ENCODE results near the gene PPP1R14B. TPM values are rescaled to one million over a fixed set of nuclear protein-coding genes. Genes with fewer than 3 reads are reported as not detected.

The PPP1R14B gene
- total and polyA plus RNA-seq, 2 of the 13 experiments (the other 11 are each of a cell fraction or from before 2014, with no cell fraction given) = 110 to 148 TPM

- no peak for TF ChIP-seq ZNF766 (CRISPR knock-in tag; IDR thresholded peaks at IDR 0.05; ENCODE audit: borderline replicate concordance)
- no peak for TF ChIP-seq SIN3A (IDR thresholded peaks at IDR 0.05; ENCODE audit: borderline replicate concordance, low read depth, low read length)
- TF ChIP-seq ZNF225 (CRISPR knock-in tag; IDR thresholded peaks at IDR 0.05) = no peak
- TF ChIP-seq SAFB2 (CRISPR knock-in tag; IDR thresholded peaks at IDR 0.05; ENCODE audit: borderline replicate concordance, low read depth) = no peak
- no peak for TF ChIP-seq GRHL1 (CRISPR knock-in tag; conservative IDR thresholded peaks at IDR 0.05)
- no peak for TF ChIP-seq ZNF646 (CRISPR knock-in tag; IDR thresholded peaks at IDR 0.05)
- no peak for TF ChIP-seq HNRNPH1 (optimal IDR thresholded peaks at IDR 0.05; ENCODE audit: low read depth, low read length)
- no peak for TF ChIP-seq ZIK1 (CRISPR knock-in tag; IDR thresholded peaks at IDR 0.05; ENCODE audit: borderline replicate concordance, low read depth)
- no peak for TF ChIP-seq ZNF691 (CRISPR knock-in tag; IDR thresholded peaks at IDR 0.05; ENCODE audit: borderline replicate concordance, low read depth)
- TF ChIP-seq ZNF775 (CRISPR knock-in tag; IDR thresholded peaks at IDR 0.05; ENCODE audit: borderline replicate concordance) = no peak
- no peak for TF ChIP-seq ZKSCAN5 (CRISPR knock-in tag; IDR thresholded peaks at IDR 0.05)
- no peak for TF ChIP-seq SMARCC2 (IDR thresholded peaks at IDR 0.05)
- TF ChIP-seq HNF1B (CRISPR knock-in tag; IDR thresholded peaks at IDR 0.05) = no peak
- TF ChIP-seq ZNF672 (CRISPR knock-in tag; IDR thresholded peaks at IDR 0.05) = no peak
- TF ChIP-seq MIXL1 (CRISPR knock-in tag; IDR thresholded peaks at IDR 0.05) = peak; percentile 44; the same call in 1 of the 2 replicates
- TF ChIP-seq ZNF10 (CRISPR knock-in tag; IDR thresholded peaks at IDR 0.05; ENCODE audit: borderline replicate concordance, low read depth) = no peak
- TF ChIP-seq PPARG (CRISPR knock-in tag; conservative IDR thresholded peaks at IDR 0.05) = no peak
- TF ChIP-seq PRPF4 (IDR thresholded peaks at IDR 0.05; ENCODE audit: low read depth, low read length, poor library complexity, severe bottlenecking) = no peak
- no peak for TF ChIP-seq MAFG (CRISPR knock-in tag; IDR thresholded peaks at IDR 0.05)
Measured at GRCh38 chr11:64218628-64219353, 28.0 kb downstream of the PPP1R14B start (continued).

All from HepG2 (cell line).